Keratinocyte (primary cell): ENCODE data around the gene ACSL3.

Source experiments
- CTCF ChIP-seq, 3 experiments: IDR thresholded peaks in 1 of 3; conservative IDR thresholded peaks in 1 of 3; optimal IDR thresholded peaks in 1 of 3; 2 replicates in 2 of 3; 3 replicates in 1 of 3; pipeline versions ENCODE3 to v1.5.1; 2011; ENCODE audit warnings: low read length in 3 of 3, mild to moderate bottlenecking in 3 of 3, moderate library complexity in 2 of 3, control low read depth in 1 of 3, inconsistent platforms in 1 of 3; ENCODE audit not compliant: insufficient read depth in 2 of 3; ENCODE audit errors: extremely low read depth in 1 of 3
- EZH2 ChIP-seq: IDR thresholded peaks from one replicate; pipeline ENCODE4 v1.6.1; 2012; ENCODE audit warnings: inconsistent platforms, mild to moderate bottlenecking, low read length, moderate library complexity

DNA sequence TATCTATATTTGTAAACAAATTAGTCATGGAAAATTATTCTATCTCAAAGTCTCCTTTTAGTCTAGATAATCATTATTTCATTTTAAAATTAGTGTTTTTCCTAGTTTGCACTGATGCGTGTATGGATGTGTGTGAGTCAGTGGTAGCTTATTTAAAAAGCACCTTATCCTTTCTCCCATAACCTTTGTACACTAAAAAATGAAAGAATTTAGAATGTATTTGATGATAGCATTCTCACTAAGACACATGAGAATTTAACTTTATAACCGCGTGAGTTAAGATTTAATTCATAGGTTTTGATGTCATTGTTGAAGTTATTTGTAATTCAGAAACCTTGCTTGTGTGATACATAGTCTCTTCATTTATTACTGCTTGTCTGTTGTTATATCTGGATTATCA, 81.7 kb downstream of the ACSL3 start:
- no peak for TF ChIP-seq CTCF (optimal IDR thresholded peaks at IDR 0.05 in 1 of 3, IDR thresholded peaks at IDR 0.05 in 1 of 3, conservative IDR thresholded peaks at IDR 0.05 in 1 of 3; ENCODE audit: extremely low read depth in 1 of 3, insufficient read depth in 2 of 3, low read length in 3 of 3)
- TF ChIP-seq EZH2, result no peak
